Measurements from ENCODE around the gene ACER3.
A peak's percentile ranks its signal among the peaks of the same experiment; 100 is the strongest.

ACER3 gene

GRCh38 chr11:77035580-77035979 lies 174.9 kb downstream of the ACER3 start:
- H2AK5ac ChIP-seq (ENCODE audit: low read length), result no peak overlapping the region
- no peak overlapping the region for H3K27ac ChIP-seq (ENCODE audit: low read depth, low read length)
- H4K8ac ChIP-seq (ENCODE audit: low read depth, low read length), result no peak overlapping the region
- no peaks in the 10 kb centered on the region for H3K79me2 ChIP-seq (ENCODE audit: control insufficient read depth, insufficient read depth, low read length, poor library complexity)
- peaks cover 16% of the 10 kb centered on the region for H3K27me3 ChIP-seq (ENCODE audit: insufficient read depth, low read length)
- no peak overlapping the region for H3K18ac ChIP-seq (ENCODE audit: low read length)
- no CpG with 5 or more reads among the region's 5 CpGs for WGBS (ENCODE audit: extremely low coverage, insufficient coverage, insufficient read length)
- no peak overlapping the region for H3K4ac ChIP-seq (ENCODE audit: low read depth, low read length)
- H2BK5ac ChIP-seq (ENCODE audit: low read depth, low read length, poor library complexity), result no peak overlapping the region
- no peak overlapping the region for H3K14ac ChIP-seq (ENCODE audit: low read length)
- no peak overlapping the region for H3K23ac ChIP-seq (ENCODE audit: low read length)
- H3K36me3 ChIP-seq (ENCODE audit: control insufficient read depth in 1 of 2, insufficient read depth in 2 of 2, low read length in 2 of 2), result no peaks in the 10 kb centered on the region
- H3K4me1 ChIP-seq (ENCODE audit: control insufficient read depth in 1 of 2, insufficient read depth in 2 of 2, low read length in 2 of 2), result peaks cover 0 to 4% of the 10 kb centered on the region in 2 experiments
- no peak overlapping the region for H4K12ac ChIP-seq (ENCODE audit: low read depth, low read length)
- no peaks in the 10 kb centered on the region for H3K79me1 ChIP-seq (ENCODE audit: low read length)
- no peak overlapping the region for H3K4me3 ChIP-seq (ENCODE audit: low read depth, low read length)
- peaks cover 12% of the 10 kb centered on the region for H3K9me3 ChIP-seq (ENCODE audit: insufficient read depth, low read depth, low read length)
- no peak overlapping the region for H4K91ac ChIP-seq (ENCODE audit: low read depth, low read length)
- DNase-seq, result peak; percentile 53 to 63
- H2AFZ ChIP-seq (ENCODE audit: insufficient read depth, low read length, poor library complexity), result no peak overlapping the region
- no peak overlapping the region for H3K9ac ChIP-seq (ENCODE audit: low read length)
- no peak overlapping the region for H2BK120ac ChIP-seq (ENCODE audit: insufficient read depth, low read length, poor library complexity)
- no peak overlapping the region for H3K4me2 ChIP-seq (ENCODE audit: low read length)
- H2BK12ac ChIP-seq (ENCODE audit: low read length), result no peak overlapping the region

- no CpG with 5 or more reads among the region's 5 CpGs for WGBS (ENCODE audit: extremely low coverage, insufficient coverage, insufficient read length)
- no peak overlapping the region for H3K4me2 ChIP-seq (ENCODE audit: low read length)
Observed at GRCh38 chr11:77036398-77036797, 175.7 kb downstream of the ACER3 start.

GRCh38 chr11:77037057-77037456 lies 176.3 kb downstream of the ACER3 start:
- no peak overlapping the region for H3K4ac ChIP-seq (ENCODE audit: low read depth, low read length)
- H3K4me3 ChIP-seq (ENCODE audit: low read depth, low read length), result no peak overlapping the region
- no peak overlapping the region for H3K9ac ChIP-seq (ENCODE audit: low read length)
- no peak overlapping the region for H2AFZ ChIP-seq (ENCODE audit: insufficient read depth, low read length, poor library complexity)
- no CpG with 5 or more reads among the region's 10 CpGs for WGBS (ENCODE audit: extremely low coverage, insufficient coverage, insufficient read length)
- H3K36me3 ChIP-seq (ENCODE audit: control insufficient read depth in 1 of 2, insufficient read depth in 2 of 2, low read length in 2 of 2), result no peaks in the 10 kb centered on the region
- DNase-seq, result no peak
- H3K14ac ChIP-seq (ENCODE audit: low read length), result no peak overlapping the region
- H2AK5ac ChIP-seq (ENCODE audit: low read length), result no peak overlapping the region
- H2BK5ac ChIP-seq (ENCODE audit: low read depth, low read length, poor library complexity), result no peak overlapping the region
- H3K18ac ChIP-seq (ENCODE audit: low read length), result no peak overlapping the region
- no peak overlapping the region for H3K4me2 ChIP-seq (ENCODE audit: low read length)
- no peak overlapping the region for H2BK12ac ChIP-seq (ENCODE audit: low read length)
- no peak overlapping the region for H2BK120ac ChIP-seq (ENCODE audit: insufficient read depth, low read length, poor library complexity)
- H4K91ac ChIP-seq (ENCODE audit: low read depth, low read length), result no peak overlapping the region
- H3K79me2 ChIP-seq (ENCODE audit: control insufficient read depth, insufficient read depth, low read length, poor library complexity), result no peaks in the 10 kb centered on the region
- H4K8ac ChIP-seq (ENCODE audit: low read depth, low read length), result no peak overlapping the region
- no peak overlapping the region for H3K27ac ChIP-seq (ENCODE audit: low read depth, low read length)
- H4K12ac ChIP-seq (ENCODE audit: low read depth, low read length), result no peak overlapping the region
- H3K23ac ChIP-seq (ENCODE audit: low read length), result no peak overlapping the region
- peaks cover 17% of the 10 kb centered on the region for H3K27me3 ChIP-seq (ENCODE audit: insufficient read depth, low read length)
- no peaks in the 10 kb centered on the region for H3K79me1 ChIP-seq (ENCODE audit: low read length)
- peaks cover 0 to 4% of the 10 kb centered on the region in 2 experiments for H3K4me1 ChIP-seq (ENCODE audit: control insufficient read depth in 1 of 2, insufficient read depth in 2 of 2, low read length in 2 of 2)
- peaks cover 13% of the 10 kb centered on the region for H3K9me3 ChIP-seq (ENCODE audit: insufficient read depth, low read depth, low read length)

More at GRCh38 chr11:77036398-77036797, 175.7 kb downstream of the ACER3 start:
- Histone ChIP-seq H2AK5ac (ENCODE audit: low read length) (no peak overlapping the region), H2AFZ (ENCODE audit: insufficient read depth, low read length, poor library complexity) (no peak overlapping the region), H2BK12ac (ENCODE audit: low read length) (no peak overlapping the region), H3K18ac (ENCODE audit: low read length) (no peak overlapping the region), H3K27me3 (ENCODE audit: insufficient read depth, low read length) (peaks cover 17% of the 10 kb centered on the region), H3K14ac (ENCODE audit: low read length) (no peak overlapping the region), H4K8ac (ENCODE audit: low read depth, low read length) (no peak overlapping the region), H4K91ac (ENCODE audit: low read depth, low read length) (no peak overlapping the region), H3K9ac (ENCODE audit: low read length) (no peak overlapping the region), H3K36me3 (ENCODE audit: control insufficient read depth in 1 of 2, insufficient read depth in 2 of 2, low read length in 2 of 2) (no peaks in the 10 kb centered on the region), H2BK120ac (ENCODE audit: insufficient read depth, low read length, poor library complexity) (no peak overlapping the region), H3K23ac (ENCODE audit: low read length) (no peak overlapping the region), H3K4me1 (ENCODE audit: control insufficient read depth in 1 of 2, insufficient read depth in 2 of 2, low read length in 2 of 2) (peaks cover 0 to 4% of the 10 kb centered on the region in 2 experiments), H3K79me1 (ENCODE audit: low read length) (no peaks in the 10 kb centered on the region), H3K9me3 (ENCODE audit: insufficient read depth, low read depth, low read length) (peaks cover 13% of the 10 kb centered on the region), H3K79me2 (ENCODE audit: control insufficient read depth, insufficient read depth, low read length, poor library complexity) (no peaks in the 10 kb centered on the region), H2BK5ac (ENCODE audit: low read depth, low read length, poor library complexity) (no peak overlapping the region), H4K12ac (ENCODE audit: low read depth, low read length) (no peak overlapping the region), H3K27ac (ENCODE audit: low read depth, low read length) (no peak overlapping the region), H3K4me3 (ENCODE audit: low read depth, low read length) (no peak overlapping the region), H3K4ac (ENCODE audit: low read depth, low read length) (no peak overlapping the region)
- DNase-seq, result peak; percentile 15 to 39

GRCh38 chr11:77038029-77038824 lies 177.5 kb downstream of the ACER3 start:
- no peak overlapping the region for H2BK120ac ChIP-seq (ENCODE audit: insufficient read depth, low read length, poor library complexity)
- no peak overlapping the region for H3K4ac ChIP-seq (ENCODE audit: low read depth, low read length)

More at GRCh38 chr11:77038029-77038824, 177.5 kb downstream of the ACER3 start:
- Histone ChIP-seq H4K12ac (ENCODE audit: low read depth, low read length) (no peak overlapping the region), H3K27me3 (ENCODE audit: insufficient read depth, low read length) (peaks cover 17% of the 10 kb centered on the region), H3K23ac (ENCODE audit: low read length) (no peak overlapping the region), H3K4me2 (ENCODE audit: low read length) (no peak overlapping the region), H3K27ac (ENCODE audit: low read depth, low read length) (no peak overlapping the region), H2BK12ac (ENCODE audit: low read length) (no peak overlapping the region), H3K18ac (ENCODE audit: low read length) (no peak overlapping the region), H2BK5ac (ENCODE audit: low read depth, low read length, poor library complexity) (no peak overlapping the region), H3K4me1 (ENCODE audit: control insufficient read depth in 1 of 2, insufficient read depth in 2 of 2, low read length in 2 of 2) (peaks cover 0 to 4% of the 10 kb centered on the region in 2 experiments), H2AK5ac (ENCODE audit: low read length) (no peak overlapping the region), H3K79me2 (ENCODE audit: control insufficient read depth, insufficient read depth, low read length, poor library complexity) (no peaks in the 10 kb centered on the region), H3K9ac (ENCODE audit: low read length) (no peak overlapping the region), H4K91ac (ENCODE audit: low read depth, low read length) (no peak overlapping the region), H2AFZ (ENCODE audit: insufficient read depth, low read length, poor library complexity) (no peak overlapping the region), H3K36me3 (ENCODE audit: control insufficient read depth in 1 of 2, insufficient read depth in 2 of 2, low read length in 2 of 2) (no peaks in the 10 kb centered on the region), H3K4me3 (ENCODE audit: low read depth, low read length) (no peak overlapping the region), H4K8ac (ENCODE audit: low read depth, low read length) (no peak overlapping the region), H3K9me3 (ENCODE audit: insufficient read depth, low read depth, low read length) (peaks cover 13% of the 10 kb centered on the region), H3K79me1 (ENCODE audit: low read length) (no peaks in the 10 kb centered on the region), H3K14ac (ENCODE audit: low read length) (no peak overlapping the region)
- DNase-seq, result no peak
- WGBS (ENCODE audit: extremely low coverage, insufficient coverage, insufficient read length), result no CpG with 5 or more reads among the region's 10 CpGs

Measured in trophoblast cell (in vitro differentiated cells and primary cell).